NT2/D1 (cell line): ENCODE data around the gene SMAP2.
"Not testable (repeated sequence)": the region's sequence is repeated elsewhere in the genome, so short reads cannot be mapped to it uniquely, and the experiment has no call there.

Experiments used
- DNase-seq: peaks from one replicate; pipeline ENCODE4 v3.0.0-alpha.2; 2011; ENCODE audit warnings: low read depth, low spot score
- H3K27me3 ChIP-seq: 2 replicates; pipeline ENCODE4 v1.6.0; 2011; ENCODE audit warnings: mild to moderate bottlenecking; ENCODE audit not compliant: insufficient read length, insufficient read depth
- H3K36me3 ChIP-seq: 2 replicates; pipeline ENCODE4 v1.6.1; 2011; ENCODE audit warnings: mild to moderate bottlenecking, low read length, mixed read lengths; ENCODE audit not compliant: insufficient read depth, insufficient read length
- H3K4me1 ChIP-seq: 2 replicates; pipeline ENCODE4 v1.5.1; 2011; ENCODE audit not compliant: insufficient read depth, insufficient read length
- H3K4me3 ChIP-seq: 2 replicates; pipeline ENCODE4 v1.5.1; 2011; ENCODE audit warnings: low read depth; ENCODE audit not compliant: insufficient read length
- H3K9ac ChIP-seq: 2 replicates; pipeline ENCODE4 v1.6.0; 2011; ENCODE audit warnings: low read depth; ENCODE audit not compliant: insufficient read length
- H3K9me3 ChIP-seq: 2 replicates; pipeline ENCODE4 v1.5.1; 2011; ENCODE audit warnings: mild to moderate bottlenecking, low read length; ENCODE audit not compliant: insufficient read depth
- SUZ12 ChIP-seq: IDR thresholded peaks from 2 replicates; pipeline ENCODE4 v1.6.1; 2011; ENCODE audit not compliant: insufficient read length, insufficient read depth; ENCODE audit errors: extremely low read depth
- YY1 ChIP-seq: IDR thresholded peaks from 2 replicates; pipeline ENCODE4 v1.6.1; 2011; ENCODE audit not compliant: insufficient read length, insufficient read depth
- ZNF274 ChIP-seq: IDR thresholded peaks from 2 replicates; pipeline ENCODE4 v1.6.1; 2011; ENCODE audit warnings: mild to moderate bottlenecking, low read depth, low read length

SMAP2 gene

DNA sequence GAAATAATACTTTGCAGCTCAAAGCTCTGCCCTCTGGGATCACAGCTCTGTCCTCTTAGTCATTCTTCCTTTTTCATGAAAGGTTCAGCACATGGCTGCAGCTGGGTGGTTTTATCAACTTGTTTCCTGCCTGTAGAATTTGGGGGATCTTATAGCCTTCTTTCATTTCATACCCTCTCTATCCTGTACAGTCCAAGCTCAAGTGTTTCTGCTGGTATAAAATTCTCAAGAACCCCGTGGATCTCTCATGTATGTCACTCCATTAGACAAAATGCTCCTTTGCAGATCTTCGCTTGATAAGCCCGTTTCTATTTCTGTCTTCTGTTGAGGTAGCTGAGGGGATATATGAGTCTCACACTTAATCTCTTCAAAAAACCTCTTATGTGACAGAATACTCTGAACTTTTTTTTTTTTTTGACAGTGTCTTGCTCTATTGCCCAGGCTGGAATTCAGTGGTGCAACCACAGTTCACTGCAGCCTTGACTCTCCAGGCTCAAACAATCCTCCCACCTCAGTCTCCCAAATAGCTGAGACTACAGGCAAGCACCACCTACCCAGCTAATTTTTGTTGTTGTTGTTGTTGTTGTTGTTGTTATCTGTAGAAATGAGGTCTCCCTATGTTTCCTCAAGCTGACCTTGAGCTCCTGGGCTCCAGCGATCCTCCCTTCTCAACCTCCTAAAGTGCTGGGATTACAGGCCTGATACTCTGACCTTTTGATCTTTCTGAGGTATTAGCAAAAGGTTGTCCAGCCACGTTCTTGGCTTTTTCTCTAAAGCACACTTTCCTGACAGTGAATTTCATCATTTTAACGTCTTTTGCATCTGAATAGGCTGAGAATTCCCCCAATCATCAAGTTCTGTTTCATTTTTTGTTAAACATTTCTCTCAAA, 31.8 kb upstream of the SMAP2 start:
- H3K27me3 ChIP-seq = peaks cover 16% of the 10 kb centered on the region
- H3K36me3 ChIP-seq = no peaks in the 10 kb centered on the region
- no peaks in the 10 kb centered on the region for H3K4me1 ChIP-seq
- no peaks in the 10 kb centered on the region for H3K9me3 ChIP-seq
- no peak for DNase-seq
- H3K4me3 ChIP-seq = no peak overlapping the region
- no peak overlapping the region for H3K9ac ChIP-seq
- TF ChIP-seq YY1 = no peak
- no peak for TF ChIP-seq ZNF274
- TF ChIP-seq SUZ12 = no peak

DNA sequence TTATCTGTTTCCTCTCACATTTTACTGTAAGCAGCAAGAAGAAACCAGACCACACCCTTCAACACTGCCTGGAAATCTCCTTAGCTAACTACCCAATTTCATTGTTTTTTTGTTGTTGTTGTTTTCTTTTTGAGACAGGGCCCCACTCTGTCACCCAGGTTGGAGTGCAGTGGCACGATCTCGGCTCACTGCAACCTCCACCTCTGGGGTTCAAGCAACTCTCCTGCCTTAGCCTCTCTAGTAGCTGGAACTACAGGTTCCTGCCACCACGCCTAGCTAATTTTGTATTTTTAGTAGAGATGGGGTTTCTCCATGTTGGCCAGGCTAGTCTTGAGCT, 31.2 kb upstream of the SMAP2 start:
- H3K4me1 ChIP-seq, H3K9me3 ChIP-seq, DNase-seq: not testable (repeated sequence)

DNA sequence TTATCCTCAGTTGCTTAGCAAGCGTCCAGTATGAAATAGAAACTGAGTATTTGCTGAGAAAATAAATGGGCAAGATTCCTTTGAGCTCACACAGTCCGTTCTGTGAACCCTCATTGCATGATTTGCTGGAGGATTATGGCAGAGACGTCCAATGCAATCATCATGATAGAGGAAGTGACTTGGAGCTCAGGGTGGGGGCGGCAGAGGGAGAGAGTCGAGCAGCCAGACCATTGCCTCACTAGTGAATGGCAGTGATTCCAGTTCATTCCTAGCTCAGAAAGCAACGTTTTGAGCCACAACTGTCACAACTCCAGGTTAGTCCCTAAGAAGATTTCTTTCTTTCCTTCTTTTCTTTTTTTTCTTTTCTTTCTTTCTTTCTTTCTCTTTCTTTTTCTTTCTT, 28.9 kb upstream of the SMAP2 start:
- Histone ChIP-seq H3K4me1 (no peaks in the 10 kb centered on the region), H3K4me3 (no peak overlapping the region), H3K27me3 (peaks cover 8% of the 10 kb centered on the region), H3K9me3 (no peaks in the 10 kb centered on the region), H3K36me3 (no peaks in the 10 kb centered on the region), H3K9ac (no peak overlapping the region)
- TF ChIP-seq YY1 (no peak), ZNF274 (no peak), SUZ12 (no peak)
- DNase-seq = no peak

More for the DNA sequence above, 31.2 kb upstream of the SMAP2 start:
- not testable (repeated sequence) for H3K4me3 ChIP-seq, H3K36me3 ChIP-seq, H3K9ac ChIP-seq
- peaks cover 16% of the 10 kb centered on the region for H3K27me3 ChIP-seq

DNA sequence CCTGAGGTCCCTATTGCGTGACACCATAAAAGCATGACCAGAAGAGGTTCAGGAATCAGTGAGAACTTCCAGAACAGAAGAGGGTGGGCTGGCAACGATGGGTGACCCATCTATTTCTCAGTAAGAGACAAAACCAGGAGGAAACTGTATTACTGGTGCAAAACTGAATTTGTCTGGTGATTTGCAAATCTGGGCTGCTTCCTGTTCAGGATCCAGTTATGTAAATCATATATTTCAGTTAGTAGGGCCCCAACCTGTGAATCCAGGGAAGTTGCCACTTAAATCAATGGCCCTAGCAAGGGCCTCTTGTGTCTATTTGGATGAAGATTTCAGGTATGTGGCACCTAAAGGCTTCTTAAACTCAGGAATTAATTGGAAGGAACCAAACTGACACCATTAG, 23.1 kb upstream of the SMAP2 start:
- Histone ChIP-seq H3K36me3 (no peaks in the 10 kb centered on the region), H3K4me1 (no peaks in the 10 kb centered on the region), H3K4me3 (no peak overlapping the region), H3K27me3 (no peaks in the 10 kb centered on the region), H3K9ac (no peak overlapping the region), H3K9me3 (no peaks in the 10 kb centered on the region)
- DNase-seq = no peak
- TF ChIP-seq ZNF274 (no peak), YY1 (no peak), SUZ12 (no peak)

DNA sequence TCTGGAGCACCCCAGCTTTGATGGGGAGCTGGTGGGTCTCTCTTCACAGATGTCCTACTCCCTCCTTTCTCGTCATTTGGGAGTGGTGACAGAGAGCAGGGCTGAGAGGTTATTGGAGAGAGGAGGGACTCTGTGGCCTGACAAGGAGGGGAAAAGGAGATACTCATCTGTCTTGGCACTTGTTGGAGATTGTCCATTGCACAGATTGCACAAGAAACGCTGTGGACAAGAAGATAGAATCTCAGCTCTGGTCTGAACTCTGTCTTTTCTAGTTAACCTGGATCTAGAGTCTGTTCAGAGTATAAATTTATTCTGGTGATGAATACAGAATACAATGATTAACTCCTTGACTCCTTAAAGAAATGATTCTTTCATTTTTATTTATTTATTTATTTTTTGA, 22.4 kb upstream of the SMAP2 start:
- no peak overlapping the region for H3K4me3 ChIP-seq
- no peaks in the 10 kb centered on the region for H3K4me1 ChIP-seq
- no peaks in the 10 kb centered on the region for H3K36me3 ChIP-seq
- no peak for DNase-seq
- no peak overlapping the region for H3K9ac ChIP-seq
- no peaks in the 10 kb centered on the region for H3K9me3 ChIP-seq
- H3K27me3 ChIP-seq = no peaks in the 10 kb centered on the region
- TF ChIP-seq SUZ12 (no peak), ZNF274 (no peak), YY1 (no peak)

DNA sequence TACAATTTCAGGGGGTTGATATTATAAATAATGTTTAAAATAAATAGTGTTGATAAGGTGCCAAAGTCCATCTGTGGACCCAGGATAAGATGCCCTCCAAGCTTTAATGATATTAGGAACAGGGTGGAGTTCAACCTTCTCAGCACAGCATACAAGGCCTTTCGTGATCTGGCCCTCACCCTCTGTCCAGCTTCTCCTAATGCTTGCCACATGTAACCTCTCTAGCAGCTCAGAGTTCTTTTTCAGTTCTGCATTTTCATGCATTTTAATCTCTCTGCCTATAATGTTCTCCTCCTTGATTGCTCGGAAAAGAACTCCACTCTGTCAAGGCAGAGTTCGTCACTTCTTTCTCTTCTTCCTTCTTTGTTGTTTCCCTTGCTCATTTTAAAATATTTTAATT, 21.4 kb upstream of the SMAP2 start:
- Histone ChIP-seq H3K9ac (no peak overlapping the region), H3K27me3 (no peaks in the 10 kb centered on the region), H3K36me3 (no peaks in the 10 kb centered on the region), H3K4me1 (no peaks in the 10 kb centered on the region), H3K9me3 (no peaks in the 10 kb centered on the region), H3K4me3 (no peak overlapping the region)
- no peak for DNase-seq
- TF ChIP-seq SUZ12 (no peak), YY1 (no peak), ZNF274 (no peak)

DNA sequence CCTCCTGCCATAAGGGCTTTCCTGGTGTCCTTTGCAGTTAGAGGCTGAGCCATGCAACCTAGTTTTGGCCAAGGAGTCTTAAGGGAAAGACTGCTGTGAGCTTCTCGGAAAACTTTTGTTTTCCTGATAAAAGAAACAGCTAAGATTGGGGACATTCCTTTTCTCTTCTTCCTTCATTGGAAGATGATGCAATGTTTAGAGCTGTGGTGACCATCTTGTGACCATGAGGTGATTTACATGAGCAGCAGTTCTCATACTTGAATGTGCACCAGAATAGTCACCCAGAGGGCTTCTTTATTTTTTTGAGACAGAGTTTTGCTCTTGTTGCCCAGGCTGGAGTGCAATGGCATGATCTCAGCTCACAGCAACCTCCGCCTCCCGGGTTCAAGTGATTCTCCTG, 20.4 kb upstream of the SMAP2 start:
- no peak for DNase-seq
- Histone ChIP-seq H3K9ac (no peak overlapping the region), H3K36me3 (no peaks in the 10 kb centered on the region), H3K9me3 (peaks cover 4% of the 10 kb centered on the region; the same call in 1 of the 2 replicates), H3K4me1 (no peaks in the 10 kb centered on the region), H3K4me3 (no peak overlapping the region), H3K27me3 (no peaks in the 10 kb centered on the region)
- no peak for TF ChIP-seq YY1
- no peak for TF ChIP-seq ZNF274
- no peak for TF ChIP-seq SUZ12

DNA sequence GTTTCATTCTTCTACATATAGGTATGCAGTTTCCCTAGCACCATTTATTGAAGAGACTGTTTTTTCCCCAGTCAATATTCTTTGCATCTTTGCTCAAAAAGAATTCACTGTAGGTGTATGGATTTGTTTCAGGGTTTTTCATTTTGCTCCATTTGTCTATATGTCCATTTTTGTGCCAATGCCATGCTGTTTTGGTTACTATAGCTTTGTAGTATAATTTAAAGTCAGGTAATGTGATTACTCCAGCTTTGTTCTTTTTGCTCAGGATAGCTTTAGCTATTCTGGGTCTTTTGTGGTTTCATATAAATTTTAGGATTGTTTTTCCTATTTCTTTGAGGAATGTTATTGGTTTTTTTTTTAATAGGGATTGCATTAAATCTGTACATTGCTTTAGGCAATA, 15.9 kb upstream of the SMAP2 start:
- DNase-seq = no peak
- no peak overlapping the region for H3K9ac ChIP-seq
- H3K27me3 ChIP-seq = no peaks in the 10 kb centered on the region
- H3K4me1 ChIP-seq = no peaks in the 10 kb centered on the region
- no peak for TF ChIP-seq YY1
- TF ChIP-seq SUZ12 = no peak
- no peak for TF ChIP-seq ZNF274
- peaks cover 18% of the 10 kb centered on the region for H3K9me3 ChIP-seq
- no peak overlapping the region for H3K4me3 ChIP-seq
- H3K36me3 ChIP-seq = no peaks in the 10 kb centered on the region
